Hair follicular keratinocyte (primary cell): ENCODE measurements around the gene POLA2. TPM values are rescaled to one million over a fixed set of nuclear protein-coding genes. Genes with fewer than 3 reads are reported as not detected.

Experiments
- total RNA-seq: library from RNA; depleted of rRNA; stranded (reverse); fragments of >200 nt; gene quantifications from 2 replicates; pipeline ENCODE4 v1.2.3, GENCODE V29; 2015

The POLA2 gene, protein sequence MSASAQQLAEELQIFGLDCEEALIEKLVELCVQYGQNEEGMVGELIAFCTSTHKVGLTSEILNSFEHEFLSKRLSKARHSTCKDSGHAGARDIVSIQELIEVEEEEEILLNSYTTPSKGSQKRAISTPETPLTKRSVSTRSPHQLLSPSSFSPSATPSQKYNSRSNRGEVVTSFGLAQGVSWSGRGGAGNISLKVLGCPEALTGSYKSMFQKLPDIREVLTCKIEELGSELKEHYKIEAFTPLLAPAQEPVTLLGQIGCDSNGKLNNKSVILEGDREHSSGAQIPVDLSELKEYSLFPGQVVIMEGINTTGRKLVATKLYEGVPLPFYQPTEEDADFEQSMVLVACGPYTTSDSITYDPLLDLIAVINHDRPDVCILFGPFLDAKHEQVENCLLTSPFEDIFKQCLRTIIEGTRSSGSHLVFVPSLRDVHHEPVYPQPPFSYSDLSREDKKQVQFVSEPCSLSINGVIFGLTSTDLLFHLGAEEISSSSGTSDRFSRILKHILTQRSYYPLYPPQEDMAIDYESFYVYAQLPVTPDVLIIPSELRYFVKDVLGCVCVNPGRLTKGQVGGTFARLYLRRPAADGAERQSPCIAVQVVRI
- total RNA-seq = 4.6 and 21.3 TPM in 2 replicates

GRCh38 chr11:65261591-65262380 is at the start of gene POLA2:
Gene POLA2 (plus strand): TSS chr11:65261962. CDS start chr11:65262293, 331 bp downstream.

GRCh38 chr11:65314501-65315203 is 52.9 kb downstream of the POLA2 start, which contains the start of gene CDC42EP2:
Gene CDC42EP2 (plus strand): TSS chr11:65314866. CDS start chr11:65320899, 6,033 bp downstream.

Other genes with a start within 250 kb of the POLA2 start
- 157 and 167 TPM in 2 replicates for gene ARL2, start 247.8 kb upstream of the POLA2 start, total RNA-seq
- gene SNX15, start 234.5 kb upstream of the POLA2 start, total RNA-seq = 18.7 and 21.1 TPM in 2 replicates
- 20.9 and 37.1 TPM in 2 replicates for gene SAC3D1, start 220.8 kb upstream of the POLA2 start, total RNA-seq
- 13.0 and 32.8 TPM in 2 replicates for gene NAALADL1, start 203.4 kb upstream of the POLA2 start, total RNA-seq
- gene CDCA5, start 177.9 kb upstream of the POLA2 start, total RNA-seq = 7.2 and 25.9 TPM in 2 replicates
- gene ZFPL1, start 177.7 kb upstream of the POLA2 start, total RNA-seq = 51.1 and 54.4 TPM in 2 replicates
- gene VPS51, start 165.7 kb upstream of the POLA2 start, total RNA-seq = 185 and 355 TPM in 2 replicates
- gene TM7SF2, start 150.1 kb upstream of the POLA2 start, total RNA-seq = 9.6 and 18.6 TPM in 2 replicates
- gene ZNHIT2, start 144.3 kb upstream of the POLA2 start, total RNA-seq = 19.8 and 31.6 TPM in 2 replicates
- 496 and 642 TPM in 2 replicates for gene FAU, start 139.8 kb upstream of the POLA2 start, total RNA-seq
- 57.9 and 90.9 TPM in 2 replicates for gene MRPL49, start 139.6 kb upstream of the POLA2 start, total RNA-seq
- 16.4 and 16.6 TPM in 2 replicates for gene SYVN1, start 127.4 kb upstream of the POLA2 start, total RNA-seq
- not detected in 2 replicates for gene SPDYC, start 91.7 kb upstream of the POLA2 start, total RNA-seq
- 363 and 398 TPM in 2 replicates for gene CAPN1, start 80.0 kb upstream of the POLA2 start, total RNA-seq
- gene CDC42EP2, start 52.9 kb downstream of the POLA2 start, total RNA-seq = 22.4 and 27.5 TPM in 2 replicates
- 23.7 and 26.5 TPM in 2 replicates for gene DPF2, start 71.9 kb downstream of the POLA2 start, total RNA-seq
- 0.08 TPM in 1 of 2 replicates, not detected in the other for gene TIGD3, start 92.8 kb downstream of the POLA2 start, total RNA-seq
- 0.23 and 1.4 TPM in 2 replicates for gene SLC25A45, start 120.7 kb downstream of the POLA2 start, total RNA-seq
- gene FRMD8, start 124.7 kb downstream of the POLA2 start, total RNA-seq = 55.0 and 62.9 TPM in 2 replicates
- 4.3 and 7.9 TPM in 2 replicates for gene NEAT1, start 160.8 kb downstream of the POLA2 start, total RNA-seq
- 636 and 1,552 TPM in 2 replicates for gene MALAT1, start 237.1 kb downstream of the POLA2 start, total RNA-seq